ENCODE data around the gene ZNF598.
A peak's percentile ranks its signal among the peaks of the same experiment; 100 is the strongest.

Gene ZNF598

DNA sequence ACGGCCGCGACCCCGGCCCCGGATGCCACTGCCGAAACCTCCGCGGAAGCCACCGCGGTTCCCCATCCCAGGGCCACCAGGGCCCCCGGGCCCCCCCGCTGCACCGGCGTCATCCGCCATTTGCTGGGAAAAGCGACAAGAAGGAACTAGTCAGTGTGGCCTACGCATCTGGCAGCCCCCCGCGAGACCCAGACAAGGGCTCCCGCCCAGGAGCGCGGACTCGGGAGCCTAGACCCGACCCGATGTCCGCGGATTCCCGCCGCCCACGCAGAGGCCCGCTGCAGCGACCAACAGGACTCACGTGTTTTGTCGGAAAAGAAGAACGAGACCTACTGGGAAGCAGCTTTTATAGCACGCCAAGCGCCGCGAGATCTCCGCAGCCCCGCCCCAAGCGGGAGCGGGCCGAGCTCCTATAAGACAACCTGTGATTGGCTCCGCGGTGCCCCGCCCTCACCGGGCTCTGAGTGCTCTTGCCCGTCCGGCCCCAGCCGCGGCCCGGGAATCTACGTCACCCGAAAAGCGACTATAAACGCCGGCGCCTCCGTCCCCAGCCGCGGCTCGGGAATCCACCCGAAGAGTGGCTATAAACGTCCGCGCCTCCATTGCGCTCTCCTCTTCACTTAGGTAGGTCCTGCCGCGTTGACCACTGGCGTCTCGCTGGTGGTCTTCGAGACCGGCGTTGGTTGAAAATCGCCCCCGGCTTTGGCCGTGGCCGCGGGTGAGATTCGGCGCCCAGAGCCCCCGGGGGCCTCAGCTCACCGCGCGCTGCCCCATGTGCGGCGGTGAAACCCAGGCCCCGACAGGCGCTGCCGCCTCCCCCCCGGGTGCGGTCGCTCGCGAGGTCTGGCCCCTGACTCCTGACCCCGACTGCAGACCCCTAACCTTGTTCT, 44.9 kb downstream of the ZNF598 start, which contains the start of gene RPS2 (continued):
- TF ChIP-seq ZNF366 (tag by site-specific recombination; conservative IDR thresholded peaks at IDR 0.05) (peak; percentile 88), ZNF292 (tag by site-specific recombination; IDR thresholded peaks at IDR 0.05; ENCODE audit: borderline replicate concordance, low read depth) (no peak), ZBTB48 (tag by site-specific recombination; IDR thresholded peaks at IDR 0.05) (peak; percentile 63), ZNF248 (tag by site-specific recombination; IDR thresholded peaks at IDR 0.05) (no peak), ZFP37 (tag by site-specific recombination; IDR thresholded peaks at IDR 0.05) (no peak; the same call in 1 of the 2 replicates), ZNF112 (tag by site-specific recombination; IDR thresholded peaks at IDR 0.05) (no peak), HOXC10 (CRISPR knock-in tag; IDR thresholded peaks at IDR 0.05) (no peak), ZNF169 (tag by site-specific recombination; IDR thresholded peaks at IDR 0.05) (no peak), OSR2 (tag by site-specific recombination; IDR thresholded peaks at IDR 0.05) (peak; percentile 31; the same call in 1 of the 2 replicates), ZNF140 (tag by site-specific recombination; IDR thresholded peaks at IDR 0.05) (no peak), ZNF274 (IDR thresholded peaks at IDR 0.05; ENCODE audit: low read length) (no peak), ZNF274 (tag by site-specific recombination; IDR thresholded peaks at IDR 0.05; ENCODE audit: borderline replicate concordance) (no peak), ZNF626 (tag by site-specific recombination; IDR thresholded peaks at IDR 0.05) (no peak), ZNF394 (tag by site-specific recombination; IDR thresholded peaks at IDR 0.05; ENCODE audit: borderline replicate concordance) (peak; percentile 75), ZNF777 (tag by site-specific recombination; IDR thresholded peaks at IDR 0.05; ENCODE audit: borderline replicate concordance) (no peak), ZNF324 (tag by site-specific recombination; IDR thresholded peaks at IDR 0.05) (0 out of 2 replicates have a peak, but pooled peaks have one; percentile 42), ZNF837 (tag by site-specific recombination; IDR thresholded peaks at IDR 0.05) (no peak), ZNF214 (tag by site-specific recombination; IDR thresholded peaks at IDR 0.05; ENCODE audit: borderline replicate concordance) (no peak), ZNF354C (tag by site-specific recombination; IDR thresholded peaks at IDR 0.05; ENCODE audit: borderline replicate concordance, low read depth) (no peak), ZFP3 (tag by site-specific recombination; IDR thresholded peaks at IDR 0.05; ENCODE audit: low read depth) (no peak), YY1 (tag by site-specific recombination; IDR thresholded peaks at IDR 0.05) (peak; percentile 83), ZNF791 (tag by site-specific recombination; IDR thresholded peaks at IDR 0.05) (no peak), ZNF174 (tag by site-specific recombination; IDR thresholded peaks at IDR 0.05) (no peak), IKZF3 (tag by site-specific recombination; IDR thresholded peaks at IDR 0.05) (0 out of 2 replicates have a peak, but pooled peaks have one; percentile 6), ZNF660 (tag by site-specific recombination; IDR thresholded peaks at IDR 0.05) (peak; percentile 95), ZBTB17 (tag by site-specific recombination; IDR thresholded peaks at IDR 0.05) (peak; percentile 88), ZNF670 (tag by site-specific recombination; IDR thresholded peaks at IDR 0.05; ENCODE audit: low read depth) (no peak)
- TF ChIP-seq, protein P1, sequence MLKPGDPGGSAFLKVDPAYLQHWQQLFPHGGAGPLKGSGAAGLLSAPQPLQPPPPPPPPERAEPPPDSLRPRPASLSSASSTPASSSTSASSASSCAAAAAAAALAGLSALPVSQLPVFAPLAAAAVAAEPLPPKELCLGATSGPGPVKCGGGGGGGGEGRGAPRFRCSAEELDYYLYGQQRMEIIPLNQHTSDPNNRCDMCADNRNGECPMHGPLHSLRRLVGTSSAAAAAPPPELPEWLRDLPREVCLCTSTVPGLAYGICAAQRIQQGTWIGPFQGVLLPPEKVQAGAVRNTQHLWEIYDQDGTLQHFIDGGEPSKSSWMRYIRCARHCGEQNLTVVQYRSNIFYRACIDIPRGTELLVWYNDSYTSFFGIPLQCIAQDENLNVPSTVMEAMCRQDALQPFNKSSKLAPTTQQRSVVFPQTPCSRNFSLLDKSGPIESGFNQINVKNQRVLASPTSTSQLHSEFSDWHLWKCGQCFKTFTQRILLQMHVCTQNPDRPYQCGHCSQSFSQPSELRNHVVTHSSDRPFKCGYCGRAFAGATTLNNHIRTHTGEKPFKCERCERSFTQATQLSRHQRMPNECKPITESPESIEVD (tag by site-specific recombination; IDR thresholded peaks at IDR 0.05) = no peak
- TF ChIP-seq, protein P2, sequence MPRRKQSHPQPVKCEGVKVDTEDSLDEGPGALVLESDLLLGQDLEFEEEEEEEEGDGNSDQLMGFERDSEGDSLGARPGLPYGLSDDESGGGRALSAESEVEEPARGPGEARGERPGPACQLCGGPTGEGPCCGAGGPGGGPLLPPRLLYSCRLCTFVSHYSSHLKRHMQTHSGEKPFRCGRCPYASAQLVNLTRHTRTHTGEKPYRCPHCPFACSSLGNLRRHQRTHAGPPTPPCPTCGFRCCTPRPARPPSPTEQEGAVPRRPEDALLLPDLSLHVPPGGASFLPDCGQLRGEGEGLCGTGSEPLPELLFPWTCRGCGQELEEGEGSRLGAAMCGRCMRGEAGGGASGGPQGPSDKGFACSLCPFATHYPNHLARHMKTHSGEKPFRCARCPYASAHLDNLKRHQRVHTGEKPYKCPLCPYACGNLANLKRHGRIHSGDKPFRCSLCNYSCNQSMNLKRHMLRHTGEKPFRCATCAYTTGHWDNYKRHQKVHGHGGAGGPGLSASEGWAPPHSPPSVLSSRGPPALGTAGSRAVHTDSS (tag by site-specific recombination; IDR thresholded peaks at IDR 0.05) = peak; percentile 46; the same call in 1 of the 2 replicates
- TF ChIP-seq, protein P3, sequence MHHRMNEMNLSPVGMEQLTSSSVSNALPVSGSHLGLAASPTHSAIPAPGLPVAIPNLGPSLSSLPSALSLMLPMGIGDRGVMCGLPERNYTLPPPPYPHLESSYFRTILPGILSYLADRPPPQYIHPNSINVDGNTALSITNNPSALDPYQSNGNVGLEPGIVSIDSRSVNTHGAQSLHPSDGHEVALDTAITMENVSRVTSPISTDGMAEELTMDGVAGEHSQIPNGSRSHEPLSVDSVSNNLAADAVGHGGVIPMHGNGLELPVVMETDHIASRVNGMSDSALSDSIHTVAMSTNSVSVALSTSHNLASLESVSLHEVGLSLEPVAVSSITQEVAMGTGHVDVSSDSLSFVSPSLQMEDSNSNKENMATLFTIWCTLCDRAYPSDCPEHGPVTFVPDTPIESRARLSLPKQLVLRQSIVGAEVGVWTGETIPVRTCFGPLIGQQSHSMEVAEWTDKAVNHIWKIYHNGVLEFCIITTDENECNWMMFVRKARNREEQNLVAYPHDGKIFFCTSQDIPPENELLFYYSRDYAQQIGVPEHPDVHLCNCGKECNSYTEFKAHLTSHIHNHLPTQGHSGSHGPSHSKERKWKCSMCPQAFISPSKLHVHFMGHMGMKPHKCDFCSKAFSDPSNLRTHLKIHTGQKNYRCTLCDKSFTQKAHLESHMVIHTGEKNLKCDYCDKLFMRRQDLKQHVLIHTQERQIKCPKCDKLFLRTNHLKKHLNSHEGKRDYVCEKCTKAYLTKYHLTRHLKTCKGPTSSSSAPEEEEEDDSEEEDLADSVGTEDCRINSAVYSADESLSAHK (tag by site-specific recombination; IDR thresholded peaks at IDR 0.05) = no peak
- TF ChIP-seq, protein P4, sequence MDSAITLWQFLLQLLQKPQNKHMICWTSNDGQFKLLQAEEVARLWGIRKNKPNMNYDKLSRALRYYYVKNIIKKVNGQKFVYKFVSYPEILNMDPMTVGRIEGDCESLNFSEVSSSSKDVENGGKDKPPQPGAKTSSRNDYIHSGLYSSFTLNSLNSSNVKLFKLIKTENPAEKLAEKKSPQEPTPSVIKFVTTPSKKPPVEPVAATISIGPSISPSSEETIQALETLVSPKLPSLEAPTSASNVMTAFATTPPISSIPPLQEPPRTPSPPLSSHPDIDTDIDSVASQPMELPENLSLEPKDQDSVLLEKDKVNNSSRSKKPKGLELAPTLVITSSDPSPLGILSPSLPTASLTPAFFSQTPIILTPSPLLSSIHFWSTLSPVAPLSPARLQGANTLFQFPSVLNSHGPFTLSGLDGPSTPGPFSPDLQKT (IDR thresholded peaks at IDR 0.05; ENCODE audit: borderline replicate concordance, low read depth, low read length) = no peak
- TF ChIP-seq, protein P5, sequence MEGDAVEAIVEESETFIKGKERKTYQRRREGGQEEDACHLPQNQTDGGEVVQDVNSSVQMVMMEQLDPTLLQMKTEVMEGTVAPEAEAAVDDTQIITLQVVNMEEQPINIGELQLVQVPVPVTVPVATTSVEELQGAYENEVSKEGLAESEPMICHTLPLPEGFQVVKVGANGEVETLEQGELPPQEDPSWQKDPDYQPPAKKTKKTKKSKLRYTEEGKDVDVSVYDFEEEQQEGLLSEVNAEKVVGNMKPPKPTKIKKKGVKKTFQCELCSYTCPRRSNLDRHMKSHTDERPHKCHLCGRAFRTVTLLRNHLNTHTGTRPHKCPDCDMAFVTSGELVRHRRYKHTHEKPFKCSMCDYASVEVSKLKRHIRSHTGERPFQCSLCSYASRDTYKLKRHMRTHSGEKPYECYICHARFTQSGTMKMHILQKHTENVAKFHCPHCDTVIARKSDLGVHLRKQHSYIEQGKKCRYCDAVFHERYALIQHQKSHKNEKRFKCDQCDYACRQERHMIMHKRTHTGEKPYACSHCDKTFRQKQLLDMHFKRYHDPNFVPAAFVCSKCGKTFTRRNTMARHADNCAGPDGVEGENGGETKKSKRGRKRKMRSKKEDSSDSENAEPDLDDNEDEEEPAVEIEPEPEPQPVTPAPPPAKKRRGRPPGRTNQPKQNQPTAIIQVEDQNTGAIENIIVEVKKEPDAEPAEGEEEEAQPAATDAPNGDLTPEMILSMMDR (tag by site-specific recombination; IDR thresholded peaks at IDR 0.05) = no peak; the same call in 1 of the 2 replicates
